Aorta (tissue), 5 donors: ENCODE results near the gene PRMT6. TPM values are rescaled to one million over a fixed set of nuclear protein-coding genes. Genes with fewer than 3 reads are reported as not detected.
"Not testable (repeated sequence)": the region's sequence is repeated elsewhere in the genome, so short reads cannot be mapped to it uniquely, and the experiment has no call there.

ENCODE experiments used
- ATAC-seq: fragments of 200-7000 bp; cut with Tn5 transposase; one replicate; pipeline ENCODE4 v1.9.1; 2022; ENCODE audit warnings: moderate library complexity; ENCODE audit not compliant: low FRiP score
- DNase-seq, 2 donors: peaks; one replicate each; pipeline ENCODE4 v3.0.0-alpha.2; 2020
- H3K27ac ChIP-seq, 2 donors: one replicate each; pipeline ENCODE4 v1.5.1; 2013; ENCODE audit warnings: low read length in 2 of 2, mild to moderate bottlenecking in 2 of 2, moderate library complexity in 2 of 2, control low read depth in 1 of 2, inconsistent platforms in 1 of 2, low read depth in 1 of 2
- H3K27me3 ChIP-seq, 2 donors: one replicate each; pipeline ENCODE4 v1.6.1; 2013; ENCODE audit warnings: control low read depth in 1 of 2, low read length in 1 of 2, mild to moderate bottlenecking in 1 of 2, moderate library complexity in 1 of 2; ENCODE audit not compliant: insufficient read depth in 2 of 2, control insufficient read depth in 1 of 2
- H3K36me3 ChIP-seq, 2 donors: one replicate each; pipeline ENCODE4 v1.6.1; 2013; ENCODE audit warnings: control low read depth in 1 of 2, low read length in 1 of 2, mild to moderate bottlenecking in 1 of 2; ENCODE audit not compliant: insufficient read depth in 2 of 2, control insufficient read depth in 1 of 2
- H3K4me1 ChIP-seq, 2 donors: one replicate each; pipeline ENCODE4 v1.6.1; 2013; ENCODE audit warnings: low read length in 2 of 2, control low read depth in 1 of 2, mild to moderate bottlenecking in 1 of 2, moderate library complexity in 1 of 2; ENCODE audit not compliant: insufficient read depth in 2 of 2, control insufficient read depth in 1 of 2
- H3K4me3 ChIP-seq, 2 donors: one replicate each; pipeline ENCODE4 v1.5.1; 2013; ENCODE audit warnings: low read length in 2 of 2, control low read depth in 1 of 2, mild to moderate bottlenecking in 1 of 2
- H3K9me3 ChIP-seq: one replicate; pipeline ENCODE4 v1.6.1; 2013; ENCODE audit warnings: mild to moderate bottlenecking, low read length; ENCODE audit not compliant: control insufficient read depth
- WGBS, 2 donors: extraction: QIAGEN DNeasy Blood & Tissue Kit; methylation state at CpG; one replicate each; pipeline ENCODE4 v1.1.7; 2013; 5-methylcytosine and 5-hydroxymethylcytosine counted together
- intact Hi-C, 2 donors: fragments of 100-400 bp; cut with DNase I; formaldehyde crosslinking; loops; one replicate each; pipeline versions ENCODE4 v1.14.2 to v1.15.0; 2022
- polyA plus RNA-seq, 2 donors: library from polyadenylated mRNA; stranded (reverse); fragments of 200-250 nt; gene quantifications; one replicate each; pipeline ENCODE4 v1.2.3, GENCODE V29; 2013
- total RNA-seq, 2 donors: library from RNA; stranded (reverse); fragmentation: NEBNext Ultra II Directional; extraction: Animal tissue kit (Norgen Biotek cat#: 25700); gene quantifications; one replicate each; pipeline ENCODE4 v1.2.1, GENCODE V29; 2021
- donor health status: healthy with polysubstance abuse.
- donor health status: Bipolar disorder and iron deficiency.
- donor health status: DM: no; HTN: no; CAD: no.
- donor health status: DM: no; HTN: no; CAD: no.
- donor health status: DM: yes; HTN: yes; CAD: no.

PRMT6 gene
- total and polyA plus RNA-seq, 4 donors: 5.1 to 7.7 (median 6.8) TPM

DNA sequence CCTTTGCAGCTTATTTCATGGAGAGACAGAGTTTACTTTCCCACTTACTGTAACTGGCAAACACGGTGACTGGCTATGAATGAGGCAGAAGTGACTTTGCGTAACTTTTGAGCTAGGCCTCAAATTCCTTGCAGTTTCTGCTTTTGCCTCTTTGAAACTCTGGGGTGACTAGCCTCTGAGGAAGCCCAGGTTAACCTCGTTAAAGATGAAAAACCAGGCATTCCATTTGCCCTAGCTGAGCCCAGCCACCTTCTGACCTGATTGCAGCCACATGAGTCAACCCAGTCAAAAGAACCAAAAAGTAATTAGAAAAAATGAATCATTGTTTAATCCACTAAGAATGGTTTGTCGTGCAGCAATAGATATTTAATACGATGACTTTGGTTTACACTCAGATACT is 20.4 kb downstream of the PRMT6 start:
- no peak for ATAC-seq
- Histone ChIP-seq H3K27ac (no peak overlapping the region), H3K4me3 (no peak overlapping the region), H3K27me3 (no peaks in the 10 kb centered on the region), H3K4me1 (no peaks in the 10 kb centered on the region), H3K9me3 (no peaks in the 10 kb centered on the region), H3K36me3 (no peaks in the 10 kb centered on the region)
- 73 to 75% methylated on average over 5 of the region's 5 CpGs for WGBS, 2 donors
- intact Hi-C loops: no loop called here
- DNase-seq: no peak

DNA sequence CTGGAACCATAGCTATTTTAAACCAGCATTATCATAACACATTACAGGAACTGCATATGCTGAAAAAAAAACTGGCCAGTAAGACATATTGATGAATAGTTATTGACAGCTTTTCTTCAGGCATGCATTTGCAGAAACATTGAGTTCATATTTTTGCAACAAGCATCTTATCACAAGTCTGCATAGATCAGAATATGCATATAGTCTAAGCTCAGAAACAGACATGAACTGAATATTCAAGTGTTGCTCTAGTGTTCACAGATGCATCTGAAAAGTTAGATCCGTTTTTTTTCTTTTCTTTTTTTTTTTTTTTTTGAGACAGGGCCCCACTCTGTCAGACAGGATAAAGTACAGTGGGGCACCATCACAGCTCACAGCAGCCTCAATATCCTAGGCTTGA is 22.8 kb downstream of the PRMT6 start:
- 22 to 25% methylated on average over 1 of the region's 1 CpG for WGBS, 2 donors
- DNase-seq (no peak), ATAC-seq (no peak)
- Histone ChIP-seq H3K27ac (no peak overlapping the region), H3K36me3 (no peaks in the 10 kb centered on the region), H3K4me3 (no peak overlapping the region), H3K4me1 (no peaks in the 10 kb centered on the region), H3K9me3 (no peaks in the 10 kb centered on the region), H3K27me3 (no peaks in the 10 kb centered on the region)
- intact Hi-C loops: no loop called here

DNA sequence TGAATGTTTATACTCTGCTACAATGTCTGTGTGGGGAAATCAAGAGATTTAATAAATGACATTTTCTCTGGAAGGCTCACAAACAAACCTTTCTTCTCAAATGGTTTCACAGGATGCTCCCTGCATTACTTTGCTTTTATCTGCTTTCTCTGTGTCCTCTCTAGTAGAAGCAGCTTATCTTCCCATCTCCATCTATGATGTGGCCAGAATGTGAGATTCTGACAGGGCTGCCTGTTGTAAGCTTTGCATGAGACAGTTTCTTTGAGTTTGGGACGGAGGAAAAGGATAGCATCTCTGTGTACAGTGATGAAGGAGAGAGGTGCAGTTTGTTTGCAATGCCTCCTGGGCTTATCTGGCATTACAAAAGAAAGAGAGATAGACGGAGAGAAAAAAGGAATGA is 24.6 kb downstream of the PRMT6 start:
- no peak for ATAC-seq
- Histone ChIP-seq H3K27me3 (no peaks in the 10 kb centered on the region), H3K9me3 (no peaks in the 10 kb centered on the region), H3K4me3 (no peak overlapping the region), H3K36me3 (no peaks in the 10 kb centered on the region), H3K4me1 (no peaks in the 10 kb centered on the region), H3K27ac (no peak overlapping the region)
- WGBS, 2 donors: 56 to 61% methylated on average over 2 of the region's 2 CpGs
- intact Hi-C loops: no loop called here
- no peak for DNase-seq

DNA sequence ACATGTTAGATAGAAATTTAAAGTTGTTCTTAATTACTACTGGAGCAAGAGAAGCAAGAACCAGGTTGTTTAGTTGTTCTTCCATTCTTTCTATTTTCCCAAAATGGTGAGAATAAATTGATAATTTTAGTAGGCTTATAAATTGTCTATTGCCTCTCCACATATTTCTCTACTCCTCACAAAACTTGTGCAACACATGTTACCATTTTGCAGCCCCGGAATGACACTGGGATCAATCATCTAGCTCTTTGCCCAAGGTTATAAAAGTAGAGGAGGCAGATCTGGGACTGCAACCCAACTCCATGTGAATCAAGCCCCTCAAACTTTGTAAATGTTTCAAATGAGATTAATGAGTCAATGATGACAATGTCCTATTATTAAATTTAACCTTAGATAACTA is 34.9 kb downstream of the PRMT6 start:
- WGBS, 2 donors: 86 to 89% methylated on average over 1 of the region's 1 CpG
- H3K4me3 ChIP-seq: no peak overlapping the region
- no peak for ATAC-seq

GRCh38 chr1:107093395-107093794 is 36.9 kb downstream of the PRMT6 start:
- H3K27me3 ChIP-seq, H3K4me3 ChIP-seq, H3K9me3 ChIP-seq, H3K27ac ChIP-seq, H3K36me3 ChIP-seq, H3K4me1 ChIP-seq, ATAC-seq, intact Hi-C loops, DNase-seq: not testable (repeated sequence)
- 70 to 79% methylated on average over 1 of the region's 1 CpG for WGBS, 2 donors

More for the DNA sequence above, 34.9 kb downstream of the PRMT6 start:
- no peaks in the 10 kb centered on the region for H3K4me1 ChIP-seq
- no peaks in the 10 kb centered on the region for H3K27me3 ChIP-seq
- no peak overlapping the region for H3K27ac ChIP-seq
- H3K9me3 ChIP-seq: no peaks in the 10 kb centered on the region
- DNase-seq: no peak
- intact Hi-C loops: no loop called here
- H3K36me3 ChIP-seq: no peaks in the 10 kb centered on the region

DNA sequence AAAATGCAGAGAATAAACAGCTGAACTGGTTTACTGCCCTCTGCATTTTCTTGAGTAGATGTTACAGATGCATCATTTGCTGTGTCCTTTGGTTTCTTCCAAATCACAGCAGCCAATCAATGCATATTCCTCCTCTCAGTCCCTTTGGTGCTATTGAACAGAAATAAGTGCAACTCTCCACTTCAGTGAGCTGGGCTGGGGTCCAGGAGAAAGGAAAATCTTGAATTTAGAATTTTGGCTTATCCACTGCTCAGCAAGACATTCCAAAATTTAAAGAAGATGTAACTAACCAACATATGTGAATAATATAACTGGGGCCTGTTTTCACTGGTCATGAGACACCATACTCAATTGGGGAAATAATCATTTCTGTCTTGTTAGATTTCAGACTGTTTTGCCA is 39.2 kb downstream of the PRMT6 start:
- no peaks in the 10 kb centered on the region for H3K36me3 ChIP-seq
- intact Hi-C loops: no loop called here
- no peak overlapping the region for H3K27ac ChIP-seq
- H3K9me3 ChIP-seq: no peaks in the 10 kb centered on the region
- no peaks in the 10 kb centered on the region for H3K4me1 ChIP-seq
- no peak overlapping the region for H3K4me3 ChIP-seq
- DNase-seq (no peak), ATAC-seq (no peak)
- no peaks in the 10 kb centered on the region for H3K27me3 ChIP-seq

DNA sequence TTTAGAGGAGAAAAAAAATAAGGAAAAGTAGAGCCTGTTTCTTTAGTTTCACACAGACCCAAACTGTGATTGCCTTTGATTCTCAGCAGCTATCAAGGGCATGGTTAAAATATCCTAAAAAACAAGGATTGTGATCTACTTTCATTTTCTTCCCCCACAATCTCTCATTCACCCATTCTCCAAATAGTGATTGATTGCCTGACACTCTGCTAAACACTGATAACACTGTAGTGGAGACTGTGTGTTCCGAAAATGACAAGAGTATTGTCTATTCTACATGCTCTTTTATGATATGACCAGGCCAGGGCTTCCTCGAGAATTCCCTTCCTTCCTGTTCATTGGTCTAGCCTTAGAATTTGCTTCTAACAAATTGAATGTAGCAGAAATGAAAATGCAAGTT is 40.2 kb downstream of the PRMT6 start:
- 51 to 60% methylated on average over 2 of the region's 2 CpGs for WGBS, 2 donors
- intact Hi-C loops: no loop called here
- DNase-seq (no peak), ATAC-seq (no peak)
- H3K4me1 ChIP-seq: no peaks in the 10 kb centered on the region
- no peak overlapping the region for H3K4me3 ChIP-seq
- no peaks in the 10 kb centered on the region for H3K9me3 ChIP-seq
- H3K27ac ChIP-seq: no peak overlapping the region
- H3K36me3 ChIP-seq: no peaks in the 10 kb centered on the region
- H3K27me3 ChIP-seq: no peaks in the 10 kb centered on the region

DNA sequence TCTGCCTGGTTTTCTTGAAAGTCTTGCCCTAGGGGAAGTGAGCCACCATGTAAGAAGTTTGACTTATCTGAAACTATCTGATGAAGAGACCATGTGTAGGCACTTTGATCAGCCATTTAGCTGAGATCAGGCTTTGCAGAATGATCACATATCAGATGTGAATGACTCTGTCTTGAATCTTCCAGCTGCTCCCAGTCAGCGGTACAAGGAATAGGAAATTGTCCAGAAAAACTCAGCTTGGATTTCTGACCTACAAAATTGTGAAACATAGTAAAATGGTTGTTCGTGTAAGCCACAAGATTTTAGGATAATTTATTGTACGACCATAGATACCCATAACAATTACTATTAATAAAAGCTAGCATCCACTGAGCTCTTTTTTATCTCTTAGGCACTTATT is 42.5 kb downstream of the PRMT6 start:
- H3K27me3 ChIP-seq: no peaks in the 10 kb centered on the region
- H3K4me3 ChIP-seq: no peak overlapping the region
- 83 to 94% methylated on average over 3 of the region's 3 CpGs for whole genome bisulfite sequencing, 2 donors
- intact Hi-C loops: no loop called here
- ATAC-seq: no peak
- no peak for DNase-seq
- no peak overlapping the region for H3K27ac ChIP-seq
- H3K36me3 ChIP-seq: no peaks in the 10 kb centered on the region
- H3K4me1 ChIP-seq: no peaks in the 10 kb centered on the region
- no peaks in the 10 kb centered on the region for H3K9me3 ChIP-seq

GRCh38 chr1:107100331-107100984 is 44.0 kb downstream of the PRMT6 start:
- Histone ChIP-seq H3K9me3 (no peaks in the 10 kb centered on the region), H3K36me3 (no peaks in the 10 kb centered on the region), H3K4me1 (no peaks in the 10 kb centered on the region), H3K4me3 (no peak overlapping the region), H3K27me3 (no peaks in the 10 kb centered on the region), H3K27ac (no peak overlapping the region)
- DNase-seq (no peak), ATAC-seq (no peak)
- 75 to 85% methylated on average over 3 of the region's 3 CpGs for WGBS, 2 donors
- intact Hi-C loops: no loop called here
